ELR (cell line): Measurements from ENCODE around the gene DCTN5.
A peak's percentile ranks its signal among the peaks of the same experiment; 100 is the strongest.
"Not testable (repeated sequence)": the region's sequence is repeated elsewhere in the genome, so short reads cannot be mapped to it uniquely, and the experiment has no call there.

Experiments
- DNase-seq: peaks from one replicate; pipeline ENCODE4 v3.0.0-alpha.2; 2015; ENCODE audit warnings: low read depth

The DCTN5 gene

GRCh38 chr16:23640931-23641765 is at the start of gene DCTN5, which contains the start of gene PALB2:
TSS of gene DCTN5 (plus strand) at chr16:23641466. CDS start at chr16:23641543, 77 bp downstream.
TSS of gene PALB2 (minus strand) at chr16:23641310. CDS start at chr16:23641157, 153 bp downstream.
- peak; percentile 95 for DNase-seq

GRCh38 chr16:23594186-23594585 is 47.1 kb upstream of the DCTN5 start:
- DNase-seq: no peak

GRCh38 chr16:23595246-23595950 is 45.9 kb upstream of the DCTN5 start:
- DNase-seq: peak; percentile 17

- peak; percentile 89 for DNase-seq
Measured at GRCh38 chr16:23595951-23596720, 45.1 kb upstream of the DCTN5 start, which contains the start of gene NDUFAB1. TSS of gene NDUFAB1 (minus strand) at chr16:23596316. CDS start at chr16:23596290, 26 bp downstream.

GRCh38 chr16:23597003-23597756 is 44.1 kb upstream of the DCTN5 start:
- peak; percentile 45 for DNase-seq

GRCh38 chr16:23607726-23608125 is 33.5 kb upstream of the DCTN5 start:
- DNase-seq: peak; percentile 64

GRCh38 chr16:23608194-23608593 is 33.1 kb upstream of the DCTN5 start:
- peak; percentile 76 for DNase-seq

GRCh38 chr16:23609929-23610328 is 31.3 kb upstream of the DCTN5 start:
- DNase-seq: no peak

GRCh38 chr16:23610905-23611304 is 30.4 kb upstream of the DCTN5 start:
- not testable (repeated sequence) for DNase-seq

- DNase-seq: peak; percentile 4
Measured at GRCh38 chr16:23611936-23612335, 29.3 kb upstream of the DCTN5 start.

GRCh38 chr16:23615805-23616204 is 25.5 kb upstream of the DCTN5 start:
- DNase-seq: no peak

GRCh38 chr16:23624092-23624491 is 17.2 kb upstream of the DCTN5 start:
- DNase-seq: no peak

- no peak for DNase-seq
Measured at GRCh38 chr16:23629516-23629915, 11.8 kb upstream of the DCTN5 start.

- not testable (repeated sequence) for DNase-seq
Measured at GRCh38 chr16:23631874-23632273, 9.4 kb upstream of the DCTN5 start.

GRCh38 chr16:23634461-23635036 is 6.7 kb upstream of the DCTN5 start:
- DNase-seq: no peak

GRCh38 chr16:23635958-23636357 is 5.3 kb upstream of the DCTN5 start:
- no peak for DNase-seq

GRCh38 chr16:23640615-23640930 is 693 bp upstream of the DCTN5 start:
- DNase-seq: no peak

GRCh38 chr16:23642246-23642774 is 1.0 kb downstream of the DCTN5 start:
- peak; percentile 5 for DNase-seq

- DNase-seq: peak; percentile 34
Measured at GRCh38 chr16:23650674-23651416, 9.6 kb downstream of the DCTN5 start.

- no peak for DNase-seq
Measured at GRCh38 chr16:23651943-23652468, 10.7 kb downstream of the DCTN5 start.
